Heart left ventricle (tissue), 16 donors: Measurements from ENCODE around the gene F5. TPM values are rescaled to one million over a fixed set of nuclear protein-coding genes. Genes with fewer than 3 reads are reported as not detected.

ENCODE experiments used
- ATAC-seq, 4 donors: fragments of 200-7000 bp; cut with Tn5 transposase; one replicate each; pipeline ENCODE4 v1.9.1; 2020 to 2022; ENCODE audit warnings: moderate library complexity in 4 of 4, mild to moderate bottlenecking in 3 of 4, moderate number of reproducible peaks in 1 of 4
- DNase-seq, 5 donors: peaks; one replicate each; pipeline ENCODE4 v3.0.0-alpha.2; 2020
- H3K27ac ChIP-seq, 12 donors: fragments of 200-600 bp; sonication (generic) in 4 of 12; one replicate each; pipeline versions ENCODE4 v1.5.0 to v1.8.0; 2016 to 2022; ENCODE audit warnings: mild to moderate bottlenecking in 2 of 12
- H3K27me3 ChIP-seq, 9 donors: fragments of 200-600 bp; sonication (generic) in 2 of 9; one replicate each; pipeline versions ENCODE4 v1.5.1 to v1.8.0; 2016 to 2022; ENCODE audit warnings: mild to moderate bottlenecking in 3 of 9
- H3K36me3 ChIP-seq, 9 donors: fragments of 200-600 bp; sonication (generic) in 2 of 9; one replicate each; pipeline versions ENCODE4 v1.5.0 to v1.8.0; 2018 to 2022; ENCODE audit warnings: mild to moderate bottlenecking in 2 of 9
- H3K4me1 ChIP-seq, 12 donors: fragments of 200-600 bp; sonication (generic) in 4 of 12; one replicate each; pipeline versions ENCODE4 v1.5.0 to v1.8.0; 2016 to 2022; ENCODE audit warnings: mild to moderate bottlenecking in 3 of 12
- H3K4me3 ChIP-seq, 12 donors: fragments of 200-600 bp; sonication (generic) in 4 of 12; one replicate each; pipeline versions ENCODE4 v1.5.0 to v1.8.0; 2017 to 2022; ENCODE audit warnings: mild to moderate bottlenecking in 9 of 12, moderate library complexity in 4 of 12
- H3K9me3 ChIP-seq, 12 donors: fragments of 200-600 bp; sonication (generic) in 4 of 12; one replicate each; pipeline versions ENCODE4 v1.5.0 to v1.8.0; 2016 to 2022; ENCODE audit warnings: mild to moderate bottlenecking in 1 of 12
- POLR2A ChIP-seq, 2 donors: fragments of 450-650 bp; IDR thresholded peaks; one replicate each; pipeline ENCODE4 v1.6.1; 2017; ENCODE audit warnings: antibody characterized with exemption in 2 of 2, mild to moderate bottlenecking in 2 of 2, moderate library complexity in 2 of 2
- WGBS, 4 donors: extraction: QIAGEN DNeasy Blood & Tissue Kit in 2 of 4; methylation state at CpG; one replicate each; pipeline versions ENCODE4 v1.1.5 to v1.1.7; 2013 to 2018; 5-methylcytosine and 5-hydroxymethylcytosine counted together
- intact Hi-C, 10 donors: fragments of 100-400 bp; cut with DNase I; formaldehyde crosslinking; loops; one replicate each; pipeline versions ENCODE4 v1.11.1 to v1.14.2; 2022
- polyA plus RNA-seq, 2 donors: library from polyadenylated mRNA; stranded (reverse); fragments of 200-250 nt; gene quantifications; one replicate each; pipeline ENCODE4 v1.2.3, GENCODE V29; 2013
- total RNA-seq, 9 donors: library from RNA; depleted of rRNA in 2 of 9; stranded (reverse); fragments of >200 nt in 2 of 9; fragmentation: NEBNext Ultra II Directional in 3 of 9; extraction: Animal tissue kit (Norgen Biotek cat#: 25700) in 3 of 9; gene quantifications; one replicate each; pipeline versions ENCODE4 v1.1.0 to v1.2.4, GENCODE V29; 2016 to 2023
- TF ChIP-seq, protein P1 (sequence below), 12 donors: fragments of 200-600 bp; sonication (generic) in 4 of 12; IDR thresholded peaks; one replicate each; pipeline versions ENCODE4 v1.5.0 to v1.8.0; 2018 to 2022; ENCODE audit warnings: antibody characterized with exemption in 12 of 12, mild to moderate bottlenecking in 5 of 12
- donor health status: ischemic (EF 13 %, LVEDD 7.1; RV severe dilation, severe dysfunction).
- donor health status: healthy with polysubstance abuse.
- donor health status: DM: no; HTN: yes; CAD: no.
- donor health status: DM: no; HTN: no; CAD: no.
- donor health status: ischemic (EF 25% LVEDD 6.9; RV normal size, moderate dysfunction).
- donor health status: ischemic (EF 25% LVEDD 5.7; RV mildly dilated, moderate dysfunction).
- donor health status: healthy.
- donor health status: DM: yes; HTN: yes; CAD: no.
- donor health status: ischemic (EF 35%, LVEDD 5.7; RV mildly dilated, moderate dysfunction).
- donor health status: nonischemic (EF 11% LVEDD 7.7; RV severe dilation, severe dysfunction).
- donor health status: DM: yes; HTN: yes; CAD: no.
- donor health status: PGD.
- donor health status: ischemic (EF 29% LVEDD 5.4; RV normal size, mild dysfunction).
- donor health status: nonischemic (EF 23%, LVEDD 6.1; RV moderate dilation, normal function).

The F5 gene
- total and polyA plus RNA-seq, 11 donors: 0.93 to 43.3 (median 18.0) TPM

DNA sequence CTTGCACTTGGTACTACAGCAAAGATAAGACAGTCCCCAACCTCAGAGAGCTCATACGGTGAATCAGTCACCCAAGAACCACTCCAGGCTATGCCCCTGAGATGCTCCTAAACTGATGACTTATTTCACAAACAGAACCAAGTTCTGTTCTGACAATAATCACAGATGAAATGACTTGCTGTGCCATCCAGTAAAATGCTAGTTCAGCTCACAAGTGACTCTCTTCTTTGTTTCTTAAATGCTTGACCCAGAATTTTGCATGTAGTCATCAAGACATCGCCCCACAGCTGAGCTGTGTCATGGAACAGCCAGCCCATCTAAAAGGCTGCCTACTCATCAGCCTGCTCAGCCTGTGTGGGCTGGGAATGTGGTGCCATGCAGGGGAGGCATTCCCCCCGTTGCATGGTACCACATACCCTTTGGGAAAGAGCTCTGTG lies 94.4 kb downstream of the F5 start:
- Histone ChIP-seq H3K4me1 (peaks cover 0 to 11% (median 5%) of the 10 kb centered on the region in 12 donors), H3K4me3 (no peak overlapping the region), H3K36me3 (no peaks in the 10 kb centered on the region), H3K9me3 (no peaks in the 10 kb centered on the region), H3K27ac (no peak overlapping the region), H3K27me3 (no peaks in the 10 kb centered on the region)
- DNase-seq (no peak), ATAC-seq (no peak)
- whole genome bisulfite sequencing, 4 donors: 63 to 87% (median 85%) methylated on average over 3 of the region's 3 CpGs
- intact Hi-C loops: no loop called here
- TF ChIP-seq POLR2A (IDR thresholded peaks at IDR 0.05): no peak
- TF ChIP-seq, protein P1, sequence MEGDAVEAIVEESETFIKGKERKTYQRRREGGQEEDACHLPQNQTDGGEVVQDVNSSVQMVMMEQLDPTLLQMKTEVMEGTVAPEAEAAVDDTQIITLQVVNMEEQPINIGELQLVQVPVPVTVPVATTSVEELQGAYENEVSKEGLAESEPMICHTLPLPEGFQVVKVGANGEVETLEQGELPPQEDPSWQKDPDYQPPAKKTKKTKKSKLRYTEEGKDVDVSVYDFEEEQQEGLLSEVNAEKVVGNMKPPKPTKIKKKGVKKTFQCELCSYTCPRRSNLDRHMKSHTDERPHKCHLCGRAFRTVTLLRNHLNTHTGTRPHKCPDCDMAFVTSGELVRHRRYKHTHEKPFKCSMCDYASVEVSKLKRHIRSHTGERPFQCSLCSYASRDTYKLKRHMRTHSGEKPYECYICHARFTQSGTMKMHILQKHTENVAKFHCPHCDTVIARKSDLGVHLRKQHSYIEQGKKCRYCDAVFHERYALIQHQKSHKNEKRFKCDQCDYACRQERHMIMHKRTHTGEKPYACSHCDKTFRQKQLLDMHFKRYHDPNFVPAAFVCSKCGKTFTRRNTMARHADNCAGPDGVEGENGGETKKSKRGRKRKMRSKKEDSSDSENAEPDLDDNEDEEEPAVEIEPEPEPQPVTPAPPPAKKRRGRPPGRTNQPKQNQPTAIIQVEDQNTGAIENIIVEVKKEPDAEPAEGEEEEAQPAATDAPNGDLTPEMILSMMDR (IDR thresholded peaks at IDR 0.05): no peak

DNA sequence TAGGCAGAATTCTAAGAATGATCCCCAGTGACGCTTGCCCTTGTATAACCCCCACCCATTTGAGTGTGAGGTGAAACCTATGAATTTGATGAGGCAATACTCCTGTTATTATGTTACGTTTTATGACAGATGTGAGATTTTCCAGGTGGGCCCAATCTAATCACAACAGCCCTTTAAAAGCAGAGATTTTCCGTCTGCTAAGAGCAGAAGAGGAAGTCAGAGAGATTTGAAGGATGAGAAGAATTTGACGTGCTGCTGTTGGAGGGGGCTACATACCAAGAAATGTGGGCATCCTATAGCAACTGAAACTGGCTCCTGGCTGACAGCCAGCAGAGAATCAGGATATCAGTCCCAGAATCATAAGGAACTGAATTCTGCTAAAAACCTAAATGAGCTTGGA lies 98.1 kb downstream of the F5 start:
- Histone ChIP-seq H3K4me1 (peaks cover 0 to 30% (median 16%) of the 10 kb centered on the region in 12 donors), H3K27ac (peak overlapping the region in 1 of 12 donors; percentile 98), H3K4me3 (no peak overlapping the region), H3K36me3 (no peaks in the 10 kb centered on the region), H3K9me3 (no peaks in the 10 kb centered on the region), H3K27me3 (no peaks in the 10 kb centered on the region)
- WGBS, 4 donors: 79 to 83% (median 83%) methylated on average over 4 of the region's 4 CpGs
- ATAC-seq (no peak), DNase-seq (no peak)
- intact Hi-C loops: loop anchor here in 5 of 10 donors (5.0 to 10.0 kb wide), 2 partner anchors 121 to 307 kb away; partner anchors contain the start of genes BLZF1 (in 3 of the 5), NME7 (in 3 of the 5) and METTL18 (in 2 of the 5)
- TF ChIP-seq POLR2A (IDR thresholded peaks at IDR 0.05): no peak
- TF ChIP-seq, protein P1 (IDR thresholded peaks at IDR 0.05): no peak

DNA sequence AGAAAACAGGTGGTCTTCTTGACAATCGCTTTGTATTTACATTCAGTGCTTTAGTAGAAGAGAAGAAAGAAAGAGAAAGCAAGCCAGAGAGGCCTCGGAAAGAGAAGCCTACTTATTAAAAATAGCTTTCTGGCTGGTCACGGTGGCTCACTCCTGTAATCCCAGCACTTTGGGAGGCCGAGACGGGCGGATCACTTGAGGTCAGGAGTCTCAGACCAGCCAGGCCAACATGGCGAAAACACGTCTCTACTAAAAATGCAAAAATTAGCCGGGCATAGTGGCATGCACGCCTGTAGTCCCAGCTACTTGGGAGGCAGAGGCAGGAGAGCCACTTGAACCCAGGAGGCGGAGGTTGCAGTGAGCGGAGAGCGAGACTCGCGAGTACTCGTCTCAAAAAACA lies 98.7 kb downstream of the F5 start:
- WGBS, 4 donors: 82 to 84% (median 83%) methylated on average over 16 of the region's 16 CpGs
- H3K27ac ChIP-seq: peak overlapping the region; percentile 94 to 99 (median 98)
- intact Hi-C loops: loop anchor here in 5 of 10 donors (5.0 to 10.0 kb wide), 2 partner anchors 120 to 307 kb away; partner anchors contain the start of genes BLZF1 (in 3 of the 5), NME7 (in 3 of the 5) and METTL18 (in 2 of the 5)
- H3K4me1 ChIP-seq: peaks cover 0 to 36% (median 16%) of the 10 kb centered on the region in 12 donors
- DNase-seq (peak in 2 of 5 donors; percentile 24 to 47), ATAC-seq (no peak)
- H3K4me3 ChIP-seq: peak overlapping the region in 3 of 12 donors; percentile 68 to 94 (median 94)
- H3K27me3 ChIP-seq: no peaks in the 10 kb centered on the region
- no peaks in the 10 kb centered on the region for H3K9me3 ChIP-seq
- TF ChIP-seq, protein P1 (IDR thresholded peaks at IDR 0.05): no peak
- no peak for TF ChIP-seq POLR2A (IDR thresholded peaks at IDR 0.05)
- H3K36me3 ChIP-seq: no peaks in the 10 kb centered on the region

DNA sequence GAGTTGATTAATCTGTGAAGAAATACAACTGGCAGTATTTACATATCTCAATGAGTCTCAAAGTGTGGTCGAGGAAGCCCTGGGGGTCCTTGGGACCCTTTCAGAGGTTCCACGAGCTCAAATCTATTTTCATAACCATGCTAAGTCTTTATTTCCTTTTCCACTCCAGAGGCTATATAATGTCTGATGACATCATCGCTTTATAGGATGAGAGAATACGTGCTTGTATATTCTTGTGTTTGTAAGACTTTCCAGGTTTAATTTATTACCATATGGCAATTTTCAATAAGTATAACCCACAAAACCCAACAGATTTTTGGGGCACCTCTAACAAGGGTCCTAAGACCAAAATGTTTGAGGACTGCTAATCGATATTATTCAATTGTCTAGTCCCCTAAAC lies 99.1 kb downstream of the F5 start:
- TF ChIP-seq, protein P1 (IDR thresholded peaks at IDR 0.05): no peak
- no peak for TF ChIP-seq POLR2A (IDR thresholded peaks at IDR 0.05)
- H3K4me1 ChIP-seq: peaks cover 0 to 40% (median 16%) of the 10 kb centered on the region in 12 donors
- WGBS, 4 donors: 75 to 86% (median 82%) methylated on average over 5 of the region's 5 CpGs
- ATAC-seq (no peak), DNase-seq (no peak)
- H3K27me3 ChIP-seq: no peaks in the 10 kb centered on the region
- peak overlapping the region; percentile 94 to 99 (median 98) for H3K27ac ChIP-seq
- H3K4me3 ChIP-seq: peak overlapping the region in 10 of 12 donors; percentile 50 to 94 (median 84)
- intact Hi-C loops: loop anchor here in 5 of 10 donors (5.0 to 10.0 kb wide), 2 partner anchors 120 to 308 kb away; partner anchors contain the start of genes BLZF1 (in 3 of the 5), NME7 (in 3 of the 5) and METTL18 (in 2 of the 5)
- H3K9me3 ChIP-seq: no peaks in the 10 kb centered on the region
- no peaks in the 10 kb centered on the region for H3K36me3 ChIP-seq
